GM21526 (cell line): ENCODE measurements around the gene SNTG2.
A peak's percentile ranks its signal among the peaks of the same experiment; 100 is the strongest.
"Not testable (repeated sequence)": the region's sequence is repeated elsewhere in the genome, so short reads cannot be mapped to it uniquely, and the experiment has no call there.

Experiments
- ATAC-seq: cut with Tn5 transposase; IDR thresholded peaks from one replicate; pipeline ENCODE4 v1.9.1; 2021; ENCODE audit warnings: moderate library complexity; ENCODE audit not compliant: unreplicated experiment, low FRiP score

Gene SNTG2

GRCh38 chr2:950080-950966 lies at the start of gene SNTG2:
TSS of gene SNTG2 (plus strand) at chr2:950849. CDS start at chr2:950997, 148 bp downstream.
- ATAC-seq = peak; percentile 48

- ATAC-seq = no peak
These were observed 48.1 kb upstream of the SNTG2 start for GRCh38 chr2:902584-902983.

- no peak for ATAC-seq
These were observed 47.3 kb upstream of the SNTG2 start for GRCh38 chr2:903223-903900.

- no peak for ATAC-seq
These were observed 46.2 kb upstream of the SNTG2 start for GRCh38 chr2:904246-905024.

DNA sequence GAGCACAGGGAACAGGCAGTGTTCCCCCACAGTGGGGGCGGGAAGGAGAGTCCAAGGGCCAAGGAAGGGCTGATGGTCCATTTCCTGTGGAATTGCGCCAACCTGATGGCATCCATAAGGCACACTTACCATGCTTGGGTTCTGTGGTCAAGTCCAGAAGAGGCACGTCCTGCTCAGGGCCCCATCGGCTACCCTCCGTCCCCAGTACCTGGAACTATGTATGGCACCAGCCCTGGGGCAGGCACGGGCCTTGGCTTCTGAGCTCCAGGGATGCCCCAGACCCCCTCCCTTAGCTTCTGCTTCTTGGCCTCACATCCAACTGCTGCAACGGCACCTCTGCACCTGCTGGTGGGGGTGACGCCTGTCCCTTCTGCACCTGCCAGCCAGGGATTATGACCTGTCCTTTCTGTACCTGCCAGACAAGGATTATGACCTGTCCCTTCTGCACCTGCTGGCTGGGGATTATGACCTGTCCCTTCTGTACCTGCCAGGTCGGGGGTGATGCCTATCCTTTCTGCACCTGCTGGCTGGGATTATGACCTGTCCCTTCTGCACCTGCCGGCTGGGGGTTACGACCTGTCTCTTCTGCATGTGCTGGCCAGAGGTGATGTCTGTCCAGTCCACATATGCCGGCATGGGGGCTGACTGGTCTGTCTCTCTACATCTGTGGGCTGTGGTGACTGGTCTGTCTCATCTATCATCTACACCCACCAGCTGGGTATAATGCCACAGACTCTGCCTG lies 45.4 kb upstream of the SNTG2 start:
- ATAC-seq = no peak

GRCh38 chr2:905833-906140 lies 44.9 kb upstream of the SNTG2 start:
- no peak for ATAC-seq

DNA sequence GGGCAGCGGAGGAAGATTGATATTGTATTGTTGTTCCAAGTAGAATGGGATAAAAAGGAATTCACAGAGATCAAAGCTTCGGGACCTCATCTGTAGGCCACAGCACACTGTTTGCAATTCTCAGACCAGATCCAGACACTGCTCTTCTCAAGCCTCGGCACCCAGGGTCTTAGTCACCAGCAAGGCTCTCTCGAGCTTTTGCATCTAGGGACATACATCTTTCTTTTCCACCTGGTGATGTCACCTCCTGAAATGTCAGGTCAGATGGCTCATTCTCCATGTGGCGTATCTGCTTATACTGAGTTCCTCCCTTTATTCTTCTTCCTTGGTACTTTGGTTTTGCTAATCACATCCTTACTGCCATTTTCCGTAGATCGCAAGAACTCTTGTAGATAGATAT lies 42.9 kb upstream of the SNTG2 start:
- ATAC-seq = no peak

DNA sequence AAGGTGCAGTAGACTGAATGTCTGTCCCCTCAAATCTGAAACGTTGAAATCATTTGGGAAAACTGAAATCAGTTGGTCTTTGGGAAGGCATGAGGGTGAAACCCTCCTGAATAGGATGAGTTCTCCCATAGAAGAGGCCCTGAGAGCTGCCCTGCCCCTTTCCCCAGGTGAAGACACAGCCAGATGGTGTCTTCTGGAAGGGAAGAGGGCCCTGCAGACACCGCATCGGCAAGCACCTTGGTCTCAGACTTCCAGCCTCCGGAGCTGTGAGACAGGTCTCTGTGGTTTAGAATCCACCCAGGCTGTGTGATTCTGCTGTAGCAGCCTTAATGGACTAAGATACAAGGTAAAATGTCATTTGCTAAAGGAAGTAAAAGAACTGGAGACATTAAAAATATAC lies 42.1 kb upstream of the SNTG2 start:
- no peak for ATAC-seq

DNA sequence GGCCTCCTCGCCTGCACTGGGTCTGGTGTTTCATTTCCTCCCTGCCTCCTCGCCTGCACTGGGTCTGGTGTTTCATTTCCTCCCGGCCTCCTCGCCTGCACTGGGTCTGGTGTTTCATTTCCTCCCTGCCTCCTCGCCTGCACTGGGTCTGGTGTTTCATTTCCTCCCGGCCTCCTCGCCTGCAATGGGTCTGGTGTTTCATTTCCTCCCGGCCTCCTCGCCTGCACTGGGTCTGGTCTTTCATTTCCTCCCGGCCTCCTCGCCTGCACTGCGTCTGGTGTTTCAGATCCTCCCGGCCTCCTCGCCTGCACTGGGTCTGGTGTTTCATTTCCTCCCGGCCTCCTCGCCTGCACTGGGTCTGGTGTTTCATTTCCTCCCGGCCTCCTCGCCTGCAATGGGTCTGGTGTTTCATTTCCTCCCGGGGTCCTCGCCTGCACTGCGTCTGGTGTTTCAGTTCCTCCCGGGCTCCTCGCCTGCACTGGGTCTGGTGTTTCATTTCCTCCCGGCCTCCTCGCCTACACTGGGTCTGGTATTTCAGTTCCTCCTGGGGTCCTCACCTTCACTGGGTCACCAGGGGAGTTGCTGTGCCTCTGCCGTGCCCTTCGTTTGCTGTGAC lies 40.8 kb upstream of the SNTG2 start:
- ATAC-seq = not testable (repeated sequence)

DNA sequence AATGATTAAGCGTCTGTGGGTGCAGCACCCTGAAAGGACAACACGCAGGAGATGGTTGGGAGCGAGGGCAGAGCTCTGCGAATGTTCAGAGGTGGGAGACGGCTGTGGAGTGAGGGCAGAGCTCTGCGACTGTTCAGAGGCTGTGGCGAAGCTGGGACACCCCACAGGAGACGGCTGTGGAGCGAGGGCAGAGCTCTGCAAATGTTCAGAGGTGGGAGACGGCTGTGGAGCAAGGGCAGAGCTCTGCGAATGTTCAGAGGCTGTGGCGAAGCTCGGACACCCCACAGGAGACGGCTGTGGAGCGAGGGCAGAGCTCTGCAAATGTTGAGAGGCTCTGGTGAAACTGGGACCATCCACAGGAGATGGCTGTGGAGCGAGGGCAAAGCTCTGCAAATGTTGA lies 40.0 kb upstream of the SNTG2 start:
- ATAC-seq = no peak

- no peak for ATAC-seq
These were observed 34.7 kb upstream of the SNTG2 start for GRCh38 chr2:915979-916378.

DNA sequence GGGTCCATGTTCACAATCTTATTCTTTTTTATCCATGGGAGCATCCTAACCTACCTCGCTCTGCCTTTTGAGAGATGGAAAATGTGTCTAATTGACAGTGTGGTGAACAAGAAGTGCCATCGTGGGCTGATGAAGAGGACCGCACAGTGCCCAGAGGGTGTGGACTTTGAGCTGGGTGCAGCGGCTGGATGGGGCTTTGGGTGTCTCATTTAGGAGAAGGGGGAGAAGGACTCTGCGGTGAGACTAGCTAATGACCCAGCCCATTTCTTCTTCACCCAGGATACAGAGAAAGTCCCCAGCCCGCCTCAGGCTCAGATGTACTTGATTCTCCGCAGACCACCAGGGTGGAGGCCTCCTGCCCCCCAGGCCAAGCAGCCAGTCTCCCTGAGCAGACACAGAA lies 33.7 kb upstream of the SNTG2 start:
- no peak for ATAC-seq

DNA sequence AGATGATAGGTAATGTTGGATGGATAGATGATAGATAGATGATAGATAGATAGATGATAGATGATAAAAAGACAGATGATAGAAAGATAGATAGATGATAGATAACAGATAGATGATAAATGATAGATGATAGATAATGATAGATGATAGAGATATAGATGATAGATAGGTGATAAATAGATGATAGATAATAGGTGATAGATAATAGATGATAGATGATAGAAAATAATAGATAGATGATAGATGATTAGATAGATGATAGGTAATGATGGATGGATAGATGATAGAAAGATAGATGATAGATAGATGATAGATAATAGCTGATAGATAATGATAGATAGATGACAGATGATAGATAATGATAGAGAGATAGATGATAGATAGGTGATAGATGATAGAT lies 31.0 kb upstream of the SNTG2 start:
- ATAC-seq = no peak

- no peak for ATAC-seq
These were observed 30.1 kb upstream of the SNTG2 start for GRCh38 chr2:920573-920972.

GRCh38 chr2:920999-921398 lies 29.6 kb upstream of the SNTG2 start:
- ATAC-seq = no peak

GRCh38 chr2:922185-922584 lies 28.5 kb upstream of the SNTG2 start:
- no peak for ATAC-seq

GRCh38 chr2:923832-924601 lies 26.6 kb upstream of the SNTG2 start:
- ATAC-seq = no peak

DNA sequence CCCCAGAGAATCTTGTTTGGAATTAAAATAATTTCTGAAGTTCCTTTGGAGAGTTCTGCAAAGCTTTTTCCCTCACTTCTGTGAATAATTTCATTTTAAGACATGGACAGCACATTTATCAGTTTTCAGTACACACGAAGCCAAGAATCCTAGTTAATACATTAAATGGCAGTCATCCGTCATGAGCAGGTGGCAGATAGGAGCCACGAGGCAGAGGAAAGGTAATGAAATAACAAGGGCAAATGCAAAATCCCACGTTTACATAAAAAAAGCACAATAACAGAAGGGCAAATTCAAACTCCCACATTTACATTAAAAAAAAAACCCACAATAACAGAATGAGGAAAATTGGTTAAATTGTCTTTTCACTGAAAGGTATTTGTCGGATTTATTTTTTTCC lies 25.9 kb upstream of the SNTG2 start:
- ATAC-seq = no peak

DNA sequence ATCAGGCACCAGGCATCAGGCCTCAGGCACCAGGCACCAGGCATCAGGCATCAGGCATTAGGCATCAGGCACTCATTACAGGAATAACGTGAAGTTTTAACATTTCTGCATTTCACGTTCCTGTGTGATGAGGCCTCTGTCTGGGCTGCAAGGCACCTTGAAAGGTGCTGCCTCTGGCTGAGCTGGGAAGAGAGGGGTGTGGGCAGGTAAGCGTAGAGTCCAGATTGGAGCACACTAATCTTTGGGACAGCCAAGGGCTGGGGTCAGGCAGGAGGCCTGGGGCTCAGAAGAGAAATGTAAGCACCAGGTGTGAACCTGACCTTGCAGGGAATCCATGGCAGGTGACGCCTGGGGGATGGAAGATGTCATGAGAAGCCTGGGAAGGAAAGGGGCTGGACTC lies 25.3 kb upstream of the SNTG2 start:
- no peak for ATAC-seq

DNA sequence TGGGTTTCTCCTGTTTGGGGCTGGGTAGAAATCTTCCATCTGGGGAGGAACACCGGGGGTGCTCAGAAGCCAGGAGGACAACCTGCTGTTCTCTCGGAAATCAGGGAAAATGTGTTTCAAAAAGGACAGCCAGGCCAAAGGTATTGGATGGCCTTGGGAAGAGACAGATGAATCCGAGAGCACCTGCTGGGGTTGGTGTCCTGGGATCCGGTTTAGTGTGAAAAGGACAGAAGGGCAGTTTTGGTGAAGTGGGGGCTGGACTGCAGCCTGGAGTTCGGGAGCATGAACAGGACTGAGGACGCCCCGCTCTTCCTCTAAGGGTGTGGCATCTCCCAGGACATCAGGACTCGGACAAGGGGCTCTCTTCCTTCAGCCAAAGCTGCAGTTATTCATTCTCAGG lies 24.9 kb upstream of the SNTG2 start:
- no peak for ATAC-seq
